Stimulated activated CD4-positive, alpha-beta T cell treated with anti-CD3 and anti-CD28 coated beads, Interleukin-15, amount 100 ng/mL, for 48 hours (primary cell): ENCODE data around the gene ATAD1.
"Not testable (repeated sequence)": the region's sequence is repeated elsewhere in the genome, so short reads cannot be mapped to it uniquely, and the experiment has no call there.

Experiments
- DNase-seq, 2 donors: peaks; one replicate each; pipeline ENCODE4 v3.0.0-alpha.2; 2020; ENCODE audit warnings: low read depth in 2 of 2

Gene ATAD1

GRCh38 chr10:87846023-87846422 lies 28.0 kb upstream of the ATAD1 start:
- no peak for DNase-seq

GRCh38 chr10:87845624-87845998 lies 27.6 kb upstream of the ATAD1 start:
- DNase-seq: no peak

GRCh38 chr10:87844837-87845623 lies 27.0 kb upstream of the ATAD1 start:
- no peak for DNase-seq

GRCh38 chr10:87843714-87844113 lies 25.7 kb upstream of the ATAD1 start:
- no peak for DNase-seq

- no peak for DNase-seq
Observed at GRCh38 chr10:87842776-87843497, 24.9 kb upstream of the ATAD1 start.

- no peak for DNase-seq
Observed at GRCh38 chr10:87842220-87842641, 24.2 kb upstream of the ATAD1 start.

- DNase-seq: no peak
Observed at GRCh38 chr10:87841186-87841585, 23.2 kb upstream of the ATAD1 start.

- DNase-seq: no peak
Observed at GRCh38 chr10:87838650-87839049, 20.6 kb upstream of the ATAD1 start.

GRCh38 chr10:87837445-87837844 lies 19.4 kb upstream of the ATAD1 start:
- no peak for DNase-seq

- DNase-seq: no peak
Observed at GRCh38 chr10:87836098-87836497, 18.1 kb upstream of the ATAD1 start.

- no peak for DNase-seq
Observed at GRCh38 chr10:87829986-87830729, 12.1 kb upstream of the ATAD1 start.

GRCh38 chr10:87829051-87829450 lies 11.0 kb upstream of the ATAD1 start:
- not testable (repeated sequence) for DNase-seq

- no peak for DNase-seq
Observed at GRCh38 chr10:87827681-87828080, 9.7 kb upstream of the ATAD1 start.

GRCh38 chr10:87826653-87827052 lies 8.6 kb upstream of the ATAD1 start:
- DNase-seq: no peak

- no peak for DNase-seq
Observed at GRCh38 chr10:87819289-87819585, 1.2 kb upstream of the ATAD1 start.

- peak; percentile 43 to 54 for DNase-seq
Observed at GRCh38 chr10:87818505-87819288, 671 bp upstream of the ATAD1 start.

- no peak for DNase-seq
Observed at GRCh38 chr10:87816898-87817608, 973 bp downstream of the ATAD1 start.

- DNase-seq: no peak
Observed at GRCh38 chr10:87816163-87816897, 1.7 kb downstream of the ATAD1 start.

GRCh38 chr10:87804939-87805569 lies 13.0 kb downstream of the ATAD1 start:
- no peak for DNase-seq

- DNase-seq: no peak
Observed at GRCh38 chr10:87803831-87804230, 14.2 kb downstream of the ATAD1 start.
